DOHH2 (cell line): ENCODE results near the gene PLPP7.

ENCODE experiments used
- H3F3A ChIP-seq: fragments of 200-600 bp; sonication (generic), shearing (Covaris generic); 2 replicates; pipeline ENCODE4 v1.6.0; 2016; ENCODE audit warnings: antibody characterized with exemption, mild to moderate bottlenecking; ENCODE audit not compliant: control insufficient read depth, insufficient read depth
- H3K27ac ChIP-seq: fragments of 200-600 bp; sonication (generic); 2 replicates; pipeline ENCODE4 v1.5.1; 2014; ENCODE audit warnings: low read depth, mild to moderate bottlenecking, low read length, moderate library complexity
- H3K27me3 ChIP-seq: fragments of 200-600 bp; sonication (generic); 2 replicates; pipeline ENCODE4 v1.6.1; 2014; ENCODE audit warnings: mild to moderate bottlenecking, low read length, mixed read lengths; ENCODE audit not compliant: control insufficient read depth
- H3K36me3 ChIP-seq: fragments of 200-600 bp; sonication (generic); 2 replicates; pipeline ENCODE4 v1.6.1; 2014; ENCODE audit warnings: mild to moderate bottlenecking, low read length, moderate library complexity, mixed read lengths; ENCODE audit not compliant: control insufficient read depth
- H3K4me1 ChIP-seq: fragments of 200-600 bp; sonication (generic); 2 replicates; pipeline ENCODE4 v1.6.1; 2014; ENCODE audit warnings: mild to moderate bottlenecking, low read length, mixed read lengths; ENCODE audit not compliant: control insufficient read depth
- H3K4me2 ChIP-seq: fragments of 200-600 bp; sonication (generic); 2 replicates; pipeline ENCODE4 v1.6.0; 2014; ENCODE audit warnings: mild to moderate bottlenecking, low read length, moderate library complexity
- H3K4me3 ChIP-seq: fragments of 200-600 bp; sonication (generic); 2 replicates; pipeline ENCODE4 v1.5.1; 2014; ENCODE audit warnings: mild to moderate bottlenecking, low read length, mixed read lengths
- H3K79me2 ChIP-seq: fragments of 200-600 bp; sonication (generic); 2 replicates; pipeline ENCODE4 v1.6.1; 2014; ENCODE audit warnings: mild to moderate bottlenecking, low read length, mixed read lengths; ENCODE audit not compliant: control insufficient read depth
- H3K9me2 ChIP-seq: fragments of 200-600 bp; sonication (generic); replicated peaks from 2 replicates; pipeline ENCODE4 v1.6.1; 2014; ENCODE audit warnings: mild to moderate bottlenecking, low read length, mixed read lengths; ENCODE audit not compliant: control insufficient read depth
- H3K9me3 ChIP-seq: fragments of 200-600 bp; sonication (generic); 2 replicates; pipeline ENCODE4 v1.6.1; 2014; ENCODE audit warnings: antibody characterized with exemption, low read length, mixed read lengths; ENCODE audit not compliant: control insufficient read depth, insufficient read depth
- H4K20me1 ChIP-seq: fragments of 200-600 bp; sonication (generic); 2 replicates; pipeline ENCODE4 v1.6.0; 2014; ENCODE audit warnings: low read depth, mild to moderate bottlenecking, antibody characterized with exemption, low read length, moderate library complexity; ENCODE audit not compliant: control insufficient read depth, insufficient read depth
- CTCF ChIP-seq: fragments of 200-600 bp; sonication (generic); IDR thresholded peaks from one replicate; pipeline ENCODE4 v1.5.1; 2014; ENCODE audit warnings: antibody characterized with exemption, mild to moderate bottlenecking, low read depth, low read length; ENCODE audit not compliant: poor library complexity, severe bottlenecking
- EZH2phosphoT487 ChIP-seq: fragments of 200-600 bp; sonication (generic); IDR thresholded peaks from 2 replicates; pipeline ENCODE4 v1.6.1; 2017; ENCODE audit warnings: borderline replicate concordance, mild to moderate bottlenecking, antibody characterized with exemption, low read length, moderate library complexity, mixed read lengths

Gene PLPP7

GRCh38 chr9:131291795-131292315 lies 2.3 kb downstream of the PLPP7 start:
- Histone ChIP-seq H3K79me2 (no peaks in the 10 kb centered on the region), H4K20me1 (no peaks in the 10 kb centered on the region), H3K4me3 (no peak overlapping the region), H3F3A (no peaks in the 10 kb centered on the region), H3K27ac (no peak overlapping the region), H3K4me1 (peaks cover 5% of the 10 kb centered on the region; the same call in 1 of the 2 replicates), H3K27me3 (no peaks in the 10 kb centered on the region), H3K36me3 (no peaks in the 10 kb centered on the region), H3K4me2 (no peak overlapping the region), H3K9me2 (no peaks in the 10 kb centered on the region), H3K9me3 (no peaks in the 10 kb centered on the region)
- no peak for TF ChIP-seq EZH2phosphoT487
- TF ChIP-seq CTCF, result no peak

GRCh38 chr9:131292937-131293336 lies 3.4 kb downstream of the PLPP7 start:
- H3K27ac ChIP-seq, result no peak overlapping the region
- no peaks in the 10 kb centered on the region for H3F3A ChIP-seq
- H3K4me2 ChIP-seq, result no peak overlapping the region
- peaks cover 5% of the 10 kb centered on the region; the same call in 1 of the 2 replicates for H3K4me1 ChIP-seq
- no peaks in the 10 kb centered on the region for H3K27me3 ChIP-seq
- no peaks in the 10 kb centered on the region for H3K9me3 ChIP-seq
- H3K9me2 ChIP-seq, result no peaks in the 10 kb centered on the region
- no peaks in the 10 kb centered on the region for H3K36me3 ChIP-seq
- H4K20me1 ChIP-seq, result no peaks in the 10 kb centered on the region
- H3K4me3 ChIP-seq, result no peak overlapping the region
- no peaks in the 10 kb centered on the region for H3K79me2 ChIP-seq
- TF ChIP-seq EZH2phosphoT487 (no peak), CTCF (no peak)

- Histone ChIP-seq H3K9me3 (no peaks in the 10 kb centered on the region), H3K4me3 (no peak overlapping the region), H3K79me2 (no peaks in the 10 kb centered on the region), H3K4me2 (no peak overlapping the region), H3K36me3 (no peaks in the 10 kb centered on the region), H3K27me3 (no peaks in the 10 kb centered on the region), H4K20me1 (no peaks in the 10 kb centered on the region), H3K9me2 (no peaks in the 10 kb centered on the region), H3K27ac (no peak overlapping the region), H3F3A (no peaks in the 10 kb centered on the region), H3K4me1 (0 out of 2 replicates have a peak, but pooled peaks cover 3% of the 10 kb centered on the region)
- TF ChIP-seq EZH2phosphoT487 (no peak), CTCF (no peak)
Observed at GRCh38 chr9:131296460-131296859, 6.9 kb downstream of the PLPP7 start.
